Mucosa of descending colon (tissue), 3 donors: ENCODE data around the gene SRSF5. TPM values are rescaled to one million over a fixed set of nuclear protein-coding genes. Genes with fewer than 3 reads are reported as not detected.

Experiments used
- ATAC-seq: fragments of 200-7000 bp; cut with Tn5 transposase; one replicate; pipeline ENCODE4 v1.9.1; 2020; ENCODE audit warnings: mild to moderate bottlenecking, moderate library complexity
- DNase-seq, 3 donors: peaks; one replicate each; pipeline ENCODE4 v3.0.0-alpha.2; 2020
- H3K36me3 ChIP-seq: fragments of 200-600 bp; one replicate; pipeline ENCODE4 v1.8.0; 2021; ENCODE audit warnings: low read depth, mild to moderate bottlenecking
- H3K4me1 ChIP-seq: fragments of 200-600 bp; one replicate; pipeline ENCODE4 v1.8.0; 2021; ENCODE audit warnings: low read depth, mild to moderate bottlenecking
- H3K4me3 ChIP-seq: fragments of 200-600 bp; one replicate; pipeline ENCODE4 v1.8.0; 2021; ENCODE audit warnings: mild to moderate bottlenecking
- H3K9me3 ChIP-seq: fragments of 200-600 bp; one replicate; pipeline ENCODE4 v1.8.0; 2021; ENCODE audit warnings: mild to moderate bottlenecking
- CTCF ChIP-seq: fragments of 200-600 bp; IDR thresholded peaks from one replicate; pipeline ENCODE4 v1.8.0; 2022; ENCODE audit warnings: antibody characterized with exemption, mild to moderate bottlenecking
- intact Hi-C, 2 donors: fragments of 100-400 bp; cut with DNase I in 1 of 2; cut with micrococcal nuclease in 1 of 2; formaldehyde crosslinking; loops; one replicate each; pipeline versions ENCODE4 v1.11.0 to v1.11.1; 2022; cut with DNase I, micrococcal nuclease
- total RNA-seq, 3 donors: library from RNA; stranded (reverse); fragmentation: NEBNext Ultra II Directional in 2 of 3; extraction: Animal tissue kit (Norgen Biotek cat#: 25700) in 2 of 3; gene quantifications; one replicate each; pipeline versions ENCODE4 v1.2.1 to v1.2.4, GENCODE V29; 2021 to 2023
- donor health status: DM: no; HTN: no; CAD: no; lungs with moderate emphysema.
- donor health status: DM: no; HTN: no; CAD: no.
- donor health status: DM: no; HTN: yes; CAD: no.

The SRSF5 gene
- total RNA-seq, 3 donors from 2014 or later, result 324 to 383 (median 352) TPM

- Histone ChIP-seq H3K9me3 (no peaks in the 10 kb centered on the region), H3K36me3 (no peaks in the 10 kb centered on the region), H3K4me3 (no peak overlapping the region), H3K4me1 (no peaks in the 10 kb centered on the region)
- DNase-seq, result no peak
- ATAC-seq, result no peak
- TF ChIP-seq CTCF, result no peak
- intact Hi-C loops, result no loop called here
Measured at GRCh38 chr14:69820991-69821390, 54.0 kb downstream of the SRSF5 start.

Other genes with a start within 250 kb of the SRSF5 start
- gene CCDC177, start 192.3 kb upstream of the SRSF5 start, total RNA-seq, result not detected
- gene SUSD6, start 155.5 kb upstream of the SRSF5 start, total RNA-seq, result 10 to 100 TPM; 56.3 to 98.3 (median 95.6) TPM
- not detected for gene SLC10A1, start 30.1 kb downstream of the SRSF5 start, total RNA-seq
- gene SMOC1, start 112.3 kb downstream of the SRSF5 start, total RNA-seq, result 1 to 10 TPM; 1.2 to 2.0 (median 1.7) TPM